NOMO-1 treated with DMSO at 0.1 percent for 48 hours (cell line): ENCODE measurements around the gene GPR12.

ENCODE experiments used
- DNase-seq: peaks from one replicate; lab custom pipeline; 2025; ENCODE audit not compliant: unreplicated experiment; lab: John Stamatoyannopoulos, UW

The GPR12 gene, protein sequence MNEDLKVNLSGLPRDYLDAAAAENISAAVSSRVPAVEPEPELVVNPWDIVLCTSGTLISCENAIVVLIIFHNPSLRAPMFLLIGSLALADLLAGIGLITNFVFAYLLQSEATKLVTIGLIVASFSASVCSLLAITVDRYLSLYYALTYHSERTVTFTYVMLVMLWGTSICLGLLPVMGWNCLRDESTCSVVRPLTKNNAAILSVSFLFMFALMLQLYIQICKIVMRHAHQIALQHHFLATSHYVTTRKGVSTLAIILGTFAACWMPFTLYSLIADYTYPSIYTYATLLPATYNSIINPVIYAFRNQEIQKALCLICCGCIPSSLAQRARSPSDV

DNA sequence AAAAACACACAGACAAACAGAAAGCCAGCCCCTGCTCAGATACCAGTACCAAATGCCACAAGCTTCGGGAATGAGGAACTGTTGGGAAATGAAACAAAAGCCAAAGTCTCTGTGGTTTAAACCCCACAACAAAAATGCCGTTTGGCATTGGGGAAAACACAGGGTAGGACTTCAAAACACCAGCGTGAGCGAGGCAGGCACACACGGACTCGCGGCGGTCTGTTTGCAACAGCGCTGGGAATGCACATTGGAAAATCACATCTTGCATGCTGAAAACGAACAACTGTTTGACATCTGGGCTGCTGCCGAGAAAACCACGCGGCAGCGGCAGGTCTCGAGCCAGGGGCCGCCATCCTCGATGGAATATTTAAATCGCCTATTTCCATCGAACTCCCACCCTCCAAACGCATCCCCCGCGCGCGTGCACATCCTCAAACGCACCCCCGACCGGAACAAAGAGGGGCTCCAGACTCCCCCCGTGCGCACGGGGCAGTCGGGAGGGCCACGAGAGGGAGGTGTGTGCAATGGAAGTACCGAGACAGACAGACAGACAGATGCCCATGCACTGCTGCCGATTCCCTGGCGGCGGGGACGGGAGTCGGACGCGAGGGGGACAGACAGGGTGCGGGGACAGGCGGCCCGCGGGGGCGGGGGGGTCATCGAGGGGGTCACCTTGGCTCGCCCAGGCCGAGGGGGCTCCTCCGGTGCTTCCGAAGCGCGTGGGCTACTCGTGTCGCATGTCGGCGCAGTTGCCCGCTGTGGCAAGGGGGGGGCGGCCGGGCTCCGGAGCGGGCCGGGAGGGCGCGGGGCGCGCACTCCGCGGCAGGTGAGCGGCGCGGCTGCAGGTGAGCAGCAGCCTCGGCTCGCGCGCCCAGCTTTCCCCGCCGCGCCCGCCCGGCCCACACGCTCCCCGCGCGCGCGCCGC, at the start of gene GPR12:
Gene GPR12, minus strand, starts transcription at position 880 of the 925 bp plus-strand sequence. CDS start 959 bp downstream, outside the sequence.
- no peak for DNase-seq

DNA sequence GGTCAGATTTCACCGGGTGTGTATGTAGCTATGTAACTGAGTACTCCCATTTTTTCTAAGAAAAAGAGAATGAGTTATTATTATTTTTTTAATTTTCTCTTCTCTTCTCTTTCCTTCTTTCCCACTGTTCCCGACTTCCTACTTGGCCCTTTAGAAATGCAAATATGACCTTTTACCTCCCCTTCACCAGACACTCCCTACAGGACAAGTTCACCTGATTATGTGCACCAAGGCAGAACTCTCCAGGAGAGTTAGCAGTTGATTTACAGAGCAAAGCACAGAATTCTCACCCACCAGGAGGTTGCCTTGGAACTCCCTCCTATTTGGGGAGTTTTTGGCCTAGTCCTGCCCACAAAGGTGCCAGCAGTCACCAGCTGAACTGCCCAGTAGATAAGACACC, 49.5 kb upstream of the GPR12 start:
- no peak for DNase-seq

DNA sequence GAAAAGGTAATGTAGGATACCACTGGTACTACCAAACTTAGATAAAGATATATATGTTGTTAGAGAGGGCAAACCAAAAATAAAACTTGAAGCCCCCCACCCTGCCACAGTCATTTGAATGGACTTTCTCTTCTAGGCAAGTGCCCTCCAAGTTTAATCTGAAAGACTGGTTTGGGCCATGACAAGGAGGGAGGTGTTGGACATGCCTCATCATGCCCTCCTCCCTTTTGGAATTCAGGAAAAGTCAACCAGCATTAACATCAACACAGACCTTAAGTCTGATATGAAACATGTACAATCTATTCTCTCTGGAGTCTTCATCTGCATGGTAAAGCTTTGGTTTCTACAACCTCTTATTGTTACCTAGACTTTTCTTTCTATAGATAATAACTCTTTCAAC, 46.3 kb upstream of the GPR12 start:
- no peak for DNase-seq

DNA sequence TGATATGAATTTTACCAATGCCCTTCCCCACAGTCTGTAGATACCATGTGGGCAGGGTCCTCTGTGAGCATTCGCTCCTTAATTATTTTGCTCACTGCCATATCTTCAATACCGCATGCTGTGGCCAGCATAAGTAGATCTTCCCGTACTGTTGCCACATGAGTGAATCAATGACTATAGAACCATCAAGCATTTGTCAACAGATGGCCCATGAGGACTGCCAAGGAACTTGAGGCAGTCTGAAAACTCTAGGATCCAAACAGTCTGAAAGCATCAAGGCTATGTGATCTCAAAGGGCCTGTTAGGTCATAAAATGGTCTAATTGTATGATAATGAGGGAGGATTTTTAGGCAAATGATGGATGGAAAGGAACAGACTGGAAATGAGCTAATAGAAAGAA, 27.4 kb upstream of the GPR12 start:
- DNase-seq, result no peak

DNA sequence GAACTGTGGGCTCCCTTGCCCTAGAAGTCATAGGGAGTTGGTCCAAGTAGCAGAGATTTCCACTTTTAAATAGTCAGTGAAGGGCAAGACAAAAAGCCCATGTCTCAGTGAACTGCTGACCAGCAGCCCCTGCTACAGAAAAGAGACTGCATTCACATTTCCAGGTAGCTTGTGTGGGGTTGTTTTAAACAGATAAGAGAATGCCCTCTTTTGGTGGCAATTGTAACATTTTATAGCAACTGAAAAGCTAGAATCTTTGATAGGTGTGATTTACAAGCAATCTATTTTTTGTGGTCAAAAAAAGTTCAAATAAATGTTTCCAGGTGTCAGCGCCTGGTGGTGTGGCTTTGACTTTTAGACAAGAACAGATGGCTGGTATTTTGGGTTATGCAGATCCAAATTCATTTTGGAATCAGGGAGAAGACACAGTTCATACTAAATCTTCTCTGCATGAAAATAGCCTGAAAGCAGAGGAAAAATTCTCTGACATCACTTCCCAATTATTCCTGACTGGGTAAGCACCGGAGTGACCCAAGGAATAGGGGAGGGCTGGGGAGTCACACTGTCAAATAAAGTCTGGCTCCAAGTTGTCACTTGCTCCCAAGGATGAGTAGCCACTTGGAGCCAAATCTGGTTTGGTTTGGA, 26.2 kb upstream of the GPR12 start:
- no peak for DNase-seq

DNA sequence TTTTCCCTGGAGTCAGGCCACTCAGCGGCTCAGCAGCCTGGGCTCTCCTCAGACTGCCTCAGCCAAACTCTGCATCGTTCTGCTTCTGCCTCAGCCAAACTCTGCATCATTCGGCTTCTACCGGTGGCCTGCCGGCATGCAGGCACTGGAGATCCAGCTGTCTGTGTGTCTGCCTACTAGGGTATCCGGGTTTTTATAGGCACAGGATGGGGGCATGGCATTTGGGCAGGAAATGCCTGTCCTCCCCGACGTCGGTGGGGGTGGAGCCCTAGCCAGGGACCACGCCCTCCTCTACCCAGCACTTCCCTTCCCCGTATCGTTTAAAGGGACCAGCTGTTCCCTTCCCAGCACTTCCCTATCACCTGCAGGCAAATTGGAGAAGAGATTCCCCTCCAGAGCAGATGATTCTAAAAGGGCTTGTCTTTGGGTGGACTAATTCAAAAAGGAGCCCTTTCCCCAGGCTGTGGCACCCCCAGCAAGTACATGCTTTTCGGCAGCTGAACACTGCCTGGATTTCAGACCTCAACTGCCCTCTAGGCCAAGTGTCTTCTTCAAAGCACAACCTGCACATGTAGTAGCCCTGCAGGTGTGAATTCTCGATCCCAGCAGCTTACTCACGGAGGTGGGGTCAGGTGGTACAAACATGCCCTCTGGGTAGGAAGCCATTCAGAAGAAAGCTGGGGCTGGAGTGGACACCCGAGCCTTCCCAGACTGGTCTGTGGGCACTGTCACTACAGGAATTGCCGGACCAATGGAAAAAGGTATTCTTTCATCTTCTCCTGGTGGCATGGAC, 25.4 kb upstream of the GPR12 start:
- peak; percentile 42 for DNase-seq

DNA sequence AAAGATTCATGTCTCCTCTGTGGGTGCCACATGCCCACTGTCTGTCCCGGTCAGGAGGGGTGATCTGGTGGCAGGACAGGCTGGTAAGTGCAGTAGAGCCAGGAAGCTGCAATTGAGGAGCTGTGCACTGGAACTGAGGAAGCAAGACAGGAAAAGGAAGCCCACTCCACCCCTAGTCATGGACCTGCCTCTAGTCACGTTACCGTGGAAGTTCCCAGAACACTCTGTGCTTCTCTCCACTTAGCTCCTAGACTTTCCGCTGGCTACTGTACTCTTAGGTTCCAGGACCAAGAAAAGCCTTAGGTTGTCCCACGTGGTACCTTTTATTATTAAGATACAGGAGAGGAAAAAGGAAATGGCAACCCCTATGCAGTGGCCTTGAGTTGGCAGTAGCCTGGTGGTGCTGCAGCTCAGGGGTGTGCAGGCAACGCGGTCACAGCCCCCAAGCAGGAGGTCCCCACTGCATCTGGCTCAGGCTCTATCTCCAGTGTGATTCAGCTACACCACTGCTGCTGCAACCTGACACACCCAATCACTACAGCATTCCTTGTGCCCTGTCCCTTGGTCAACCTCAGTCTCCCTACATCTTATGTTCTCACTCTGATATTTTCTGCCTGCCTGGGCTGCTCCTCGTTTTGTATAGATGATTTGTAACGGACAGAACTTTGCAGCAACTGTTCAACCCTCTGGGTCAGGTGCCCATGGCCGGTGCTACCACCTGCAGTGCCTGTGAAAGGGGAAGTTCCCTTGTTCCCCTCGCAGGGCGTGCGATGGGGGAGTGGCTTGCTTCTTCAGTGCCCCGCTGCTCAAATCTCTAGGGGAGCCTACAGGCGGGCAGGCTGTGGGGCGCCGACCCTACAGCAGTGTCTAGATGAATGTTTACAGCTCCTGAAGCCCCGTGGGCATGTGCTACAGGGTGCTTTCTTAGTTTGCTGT, 24.4 kb upstream of the GPR12 start:
- DNase-seq, result peak; percentile 57

DNA sequence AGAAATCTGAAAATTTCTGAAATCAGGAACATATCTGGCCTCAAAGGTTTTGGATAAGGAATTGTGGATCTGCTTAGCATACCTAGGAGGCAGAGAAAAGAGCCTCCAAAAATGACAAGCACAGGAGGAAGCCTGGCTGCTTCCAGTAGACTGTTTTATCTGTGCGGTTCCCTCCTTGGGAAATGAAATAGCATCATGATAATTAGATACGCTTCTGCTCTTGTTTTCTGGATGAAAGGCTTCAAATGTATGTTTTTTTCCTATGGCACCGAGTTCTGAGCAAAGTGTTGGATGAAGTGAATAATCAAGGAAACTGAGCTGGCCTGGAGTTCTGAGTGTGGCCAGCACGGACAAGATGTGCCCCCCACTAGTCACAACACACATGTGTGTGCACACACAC, 19.8 kb upstream of the GPR12 start:
- DNase-seq, result no peak

DNA sequence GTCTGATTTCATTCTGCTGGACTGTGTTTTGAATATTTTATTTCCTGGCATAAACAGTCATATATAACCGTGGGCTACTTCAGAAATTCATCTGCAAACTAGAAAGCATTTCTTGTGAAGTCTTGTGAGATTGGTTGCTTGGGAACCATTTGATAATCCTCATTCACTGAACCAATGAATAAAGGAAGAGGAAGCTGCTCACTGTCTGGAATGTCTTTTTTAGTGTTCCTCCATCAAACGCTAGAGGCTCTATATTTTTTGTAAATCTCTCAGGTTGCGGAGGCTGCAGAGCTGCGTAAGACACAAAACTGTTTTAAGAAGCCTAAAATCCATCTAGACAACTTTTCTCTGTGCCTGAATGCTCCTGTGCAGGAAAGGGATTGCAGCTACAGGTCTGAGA, 18.7 kb upstream of the GPR12 start:
- DNase-seq, result no peak

DNA sequence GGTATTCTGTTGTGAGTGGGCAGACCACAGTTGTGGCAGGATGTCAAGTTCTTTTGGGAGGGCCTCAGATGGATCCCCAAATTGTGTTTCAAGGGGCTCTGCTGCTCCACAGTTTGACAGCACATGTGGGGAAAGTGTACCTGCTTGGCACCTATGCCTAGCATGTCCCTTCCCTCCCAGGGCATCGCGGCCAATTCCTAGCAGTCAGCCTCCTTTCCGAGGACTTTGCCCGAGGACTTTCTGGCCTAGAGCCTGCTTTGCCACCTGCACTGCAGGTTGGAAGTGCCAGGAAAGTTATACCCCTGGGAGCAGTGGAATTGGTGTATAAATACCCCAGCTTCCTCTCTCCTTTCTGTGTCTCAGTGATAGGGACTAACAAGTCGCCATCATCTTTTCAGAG, 11.9 kb upstream of the GPR12 start:
- no peak for DNase-seq

DNA sequence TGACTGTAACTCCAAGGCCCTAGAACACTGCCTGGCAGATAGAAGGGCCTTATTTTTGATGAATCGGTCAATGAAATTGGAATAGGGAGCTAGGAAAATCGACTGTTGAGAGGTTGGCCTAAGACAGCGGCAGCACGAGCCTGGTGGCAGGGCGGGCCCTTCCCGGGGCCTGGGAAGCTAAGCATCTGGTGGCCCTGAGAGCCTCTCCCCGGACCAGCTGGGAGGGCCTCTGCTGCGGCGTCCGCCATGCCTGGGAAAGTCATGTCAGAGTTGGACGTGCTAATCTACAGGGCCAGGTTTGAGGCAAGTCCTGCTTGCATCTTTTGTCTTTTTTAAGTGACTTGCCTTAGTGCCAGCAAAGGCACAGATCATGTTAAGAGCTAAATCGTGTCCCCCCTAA, 11.2 kb upstream of the GPR12 start:
- DNase-seq, result no peak

DNA sequence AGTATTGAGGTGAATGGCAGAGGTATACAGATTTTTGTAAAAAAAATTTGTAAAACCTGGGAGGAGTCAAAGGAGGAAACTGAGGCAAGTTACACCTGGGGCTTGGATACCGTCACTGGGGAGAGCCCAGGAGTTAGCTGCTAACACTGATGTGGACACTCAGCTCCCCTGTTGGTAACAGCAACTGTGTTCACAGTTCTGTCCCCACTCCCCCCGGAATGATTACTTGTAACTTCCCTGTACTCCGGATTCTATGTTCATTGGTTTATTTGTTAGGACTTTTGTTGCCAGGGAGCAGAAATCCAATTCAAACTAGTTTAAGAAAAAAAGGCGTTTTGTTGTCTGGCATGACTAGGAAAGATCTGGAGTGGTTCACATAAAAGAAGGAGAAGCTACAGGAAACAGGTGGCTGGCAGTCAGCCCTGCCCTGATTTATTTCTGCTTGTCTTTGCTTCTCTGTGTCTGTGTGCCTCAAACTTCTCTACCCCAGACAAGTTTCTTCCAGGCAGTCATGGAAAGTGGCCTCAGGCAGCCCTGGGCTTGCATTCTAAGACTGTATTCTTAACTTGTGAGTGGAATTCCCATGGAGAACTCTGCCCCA, 2.3 kb upstream of the GPR12 start:
- DNase-seq, result no peak

DNA sequence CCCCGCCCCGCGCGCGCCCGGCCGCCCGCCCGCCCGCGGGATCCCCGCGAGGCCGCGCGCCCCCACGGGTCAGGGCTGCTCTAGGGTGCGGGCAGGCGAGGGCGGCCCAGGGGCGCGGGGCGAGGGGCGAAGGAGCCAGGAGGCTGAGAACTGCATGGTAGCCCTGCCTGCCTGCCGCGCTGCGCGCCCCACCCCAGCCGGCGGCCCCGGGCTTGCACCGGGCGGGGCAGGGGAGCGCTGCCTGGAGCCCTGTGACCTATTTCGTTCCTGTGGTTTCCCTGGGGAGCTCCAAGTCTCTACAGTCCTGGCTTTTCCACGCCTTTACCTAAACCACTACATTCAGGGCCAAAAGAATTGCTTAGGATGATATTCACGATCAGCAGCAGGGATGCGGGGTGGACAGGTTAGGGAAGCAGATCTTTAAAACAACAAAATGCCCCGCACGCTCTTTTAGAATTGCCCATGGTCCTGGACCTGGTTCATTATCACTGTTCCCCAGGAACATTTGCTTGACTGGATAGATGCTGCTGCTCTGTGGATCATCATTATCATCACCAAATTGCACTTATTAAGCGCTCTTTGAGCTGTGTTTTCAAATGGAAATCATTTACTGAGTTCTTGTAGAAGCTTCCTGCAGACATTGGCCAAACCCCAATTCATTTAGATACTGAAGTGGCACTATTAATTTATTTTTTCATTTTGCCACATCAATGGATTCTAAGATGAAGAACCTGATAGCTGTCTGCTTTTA, 421 bp upstream of the GPR12 start:
- no peak for DNase-seq

DNA sequence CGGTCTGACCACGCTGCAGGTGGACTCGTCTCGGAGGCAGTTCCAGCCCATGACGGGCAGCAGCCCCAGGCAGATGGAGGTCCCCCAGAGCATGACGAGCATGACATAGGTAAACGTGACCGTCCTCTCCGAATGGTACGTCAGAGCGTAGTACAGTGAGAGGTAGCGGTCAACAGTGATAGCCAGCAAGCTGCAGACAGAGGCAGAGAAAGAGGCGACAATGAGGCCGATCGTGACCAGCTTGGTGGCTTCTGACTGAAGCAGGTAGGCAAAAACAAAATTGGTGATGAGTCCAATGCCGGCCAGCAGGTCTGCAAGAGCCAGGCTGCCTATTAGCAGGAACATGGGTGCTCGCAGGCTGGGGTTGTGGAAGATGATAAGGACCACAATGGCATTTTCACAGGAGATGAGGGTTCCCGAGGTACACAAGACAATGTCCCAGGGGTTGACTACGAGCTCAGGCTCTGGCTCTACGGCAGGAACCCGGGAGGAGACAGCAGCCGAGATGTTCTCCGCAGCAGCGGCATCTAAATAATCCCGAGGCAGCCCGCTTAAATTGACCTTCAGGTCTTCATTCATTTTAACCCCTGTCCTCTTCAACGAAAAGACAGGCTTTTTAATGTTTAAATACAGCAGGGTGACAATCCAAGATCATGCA, 1.2 kb downstream of the GPR12 start:
- DNase-seq, result no peak

DNA sequence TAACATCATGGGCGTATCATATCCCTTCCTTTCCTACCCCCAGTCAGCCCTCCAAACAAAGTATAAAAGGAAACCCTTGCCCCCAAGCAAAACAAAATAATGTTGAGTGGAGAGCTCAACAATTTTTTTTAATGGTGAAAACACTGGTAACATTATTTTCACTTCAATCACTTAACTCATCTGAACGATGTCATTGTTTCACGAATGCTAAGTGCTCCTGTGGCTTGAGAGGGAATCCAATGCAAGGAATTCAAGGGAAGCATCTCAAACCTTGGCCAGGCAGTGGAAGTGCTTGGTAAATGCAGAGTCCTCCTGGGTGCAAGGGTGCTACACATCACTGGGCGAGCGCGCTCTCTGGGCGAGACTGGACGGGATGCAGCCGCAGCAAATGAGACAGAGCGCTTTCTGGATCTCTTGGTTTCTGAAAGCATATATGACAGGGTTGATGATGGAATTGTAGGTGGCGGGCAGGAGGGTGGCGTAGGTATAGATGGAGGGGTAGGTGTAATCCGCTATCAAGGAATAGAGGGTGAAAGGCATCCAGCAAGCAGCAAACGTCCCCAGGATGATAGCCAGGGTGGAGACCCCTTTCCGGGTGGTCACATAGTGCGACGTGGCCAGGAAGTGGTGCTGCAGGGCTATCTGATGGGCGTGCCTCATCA, 2.0 kb downstream of the GPR12 start:
- no peak for DNase-seq

DNA sequence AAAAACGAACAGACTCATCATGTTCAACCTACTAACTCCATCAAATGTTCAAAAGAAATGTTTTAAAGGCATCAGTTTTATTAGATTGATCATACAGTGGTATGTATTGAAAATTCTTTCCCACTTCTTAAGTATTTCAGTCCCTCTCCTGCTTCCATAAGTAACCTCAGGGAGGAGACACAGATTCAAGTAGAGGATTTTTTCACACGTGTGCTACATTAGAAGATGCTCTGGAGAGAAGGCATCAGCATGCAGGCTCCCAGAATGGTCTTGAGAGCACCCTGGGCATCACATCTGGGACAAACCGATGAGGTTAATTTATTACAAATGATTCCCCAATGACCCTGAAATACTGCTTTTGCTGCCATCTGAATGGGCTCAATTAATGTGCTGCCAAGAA, 3.6 kb downstream of the GPR12 start:
- no peak for DNase-seq

DNA sequence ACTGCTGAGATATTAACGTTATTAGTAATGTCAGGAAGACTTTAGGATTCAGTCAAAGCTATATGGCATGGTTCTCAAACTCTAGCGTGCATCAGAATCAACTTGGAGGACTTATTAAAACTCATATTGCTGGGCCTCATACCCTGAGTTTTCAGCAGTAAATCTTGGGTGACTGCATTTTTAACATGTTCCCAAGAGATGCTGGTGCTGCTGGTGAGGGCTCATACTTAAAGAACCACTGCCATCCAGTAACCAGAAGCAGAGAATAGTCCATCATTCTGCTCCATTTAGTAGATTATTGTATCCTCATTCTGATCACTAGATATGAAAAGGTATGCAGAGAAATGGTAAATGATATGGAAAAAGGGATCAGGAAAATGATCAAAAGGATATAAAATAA, 7.9 kb downstream of the GPR12 start:
- DNase-seq, result no peak

DNA sequence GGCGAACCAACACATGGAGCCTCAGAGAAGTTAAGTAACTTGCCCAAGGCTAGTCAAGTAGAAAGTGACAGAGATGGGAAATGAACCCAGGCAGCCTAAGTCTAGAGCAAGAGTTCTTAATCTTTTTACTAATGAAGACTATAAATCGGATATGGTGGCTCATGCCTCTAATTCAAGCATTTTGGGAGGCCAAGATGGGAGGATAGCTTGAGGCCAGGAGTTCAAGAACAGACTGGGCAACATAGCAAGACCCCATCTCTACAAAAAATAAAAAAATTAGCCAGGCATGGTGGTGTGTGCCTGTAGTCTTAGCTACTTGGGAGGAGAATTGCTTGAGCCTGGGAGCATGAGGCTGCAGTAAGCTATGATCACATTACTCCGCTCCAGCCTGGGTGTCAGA, 10.7 kb downstream of the GPR12 start:
- DNase-seq, result no peak
